H1 (cell line): ENCODE results near the gene MRFAP1L1. TPM values are rescaled to one million over a fixed set of nuclear protein-coding genes. Genes with fewer than 3 reads are reported as not detected.

ENCODE experiments used
- CTCF ChIA-PET: fragments of 300-600 bp; sonication (Branson Sonifier 250); formaldehyde crosslinking; loops from one replicate; lab custom pipeline; 2021; ENCODE audit not compliant: partially characterized antibody; lab: Charles Lee
- POLR2A ChIA-PET: fragments of 300-600 bp; sonication (Branson Sonifier 250); formaldehyde crosslinking; loops from one replicate; lab custom pipeline; 2021; ENCODE audit warnings: inconsistent platforms; ENCODE audit not compliant: partially characterized antibody; lab: Charles Lee
- DNase-seq, 2 experiments: peaks; one replicate each; pipeline versions ENCODE4 v3.0.0 to v3.0.0-alpha.2; 2010 to 2022; ENCODE audit warnings: low spot score in 2 of 2, low read depth in 1 of 2, mixed read lengths in 1 of 2
- FAIRE-seq: peaks from 2 replicates; lab custom pipeline; 2011; peaks lifted over from hg19 to GRCh38; lab: Jason Lieb, UNC
- H2AFZ ChIP-seq: 2 replicates; pipeline ENCODE4 v1.8.1; 2012; ENCODE audit warnings: low read length, inconsistent platforms
- H2AK5ac ChIP-seq: 2 replicates; pipeline ENCODE4 v1.6.1; 2013; ENCODE audit warnings: low read depth, low read length
- H2BK120ac ChIP-seq: replicated peaks from 2 replicates; pipeline ENCODE3; 2013; ENCODE audit warnings: low read depth, low read length, inconsistent platforms
- H2BK12ac ChIP-seq: 2 replicates; pipeline ENCODE4 v1.6.1; 2013; ENCODE audit warnings: low read depth, low read length
- H2BK15ac ChIP-seq: 2 replicates; pipeline ENCODE4 v1.6.1; 2013; ENCODE audit warnings: low read length
- H2BK20ac ChIP-seq: 2 replicates; pipeline ENCODE4 v1.6.1; 2013; ENCODE audit warnings: low read length
- H2BK5ac ChIP-seq: 2 replicates; pipeline ENCODE4 v1.6.1; 2013; ENCODE audit warnings: low read depth, low read length
- H3K14ac ChIP-seq: 2 replicates; pipeline ENCODE4 v1.6.1; 2013; ENCODE audit warnings: inconsistent platforms; ENCODE audit not compliant: insufficient read length
- H3K18ac ChIP-seq: 2 replicates; pipeline ENCODE4 v1.6.1; 2013; ENCODE audit warnings: low read length; ENCODE audit errors: extremely low read depth
- H3K23ac ChIP-seq: 2 replicates; pipeline ENCODE4 v1.6.1; 2013; ENCODE audit warnings: inconsistent platforms; ENCODE audit not compliant: insufficient read length
- H3K23me2 ChIP-seq: 2 replicates; pipeline ENCODE4 v1.6.1; 2013; ENCODE audit warnings: low read depth, low read length
- H3K27ac ChIP-seq: 2 replicates; pipeline ENCODE4 v1.6.1; 2011; ENCODE audit warnings: low read depth, low read length, inconsistent platforms
- H3K27me3 ChIP-seq, 4 experiments: replicated peaks in 1 of 4; 1 replicate in 1 of 4; 2 replicates in 3 of 4; pipeline versions ENCODE4 v1.6.1 to v1.8.1; 2011 to 2013; ENCODE audit warnings: low read length in 3 of 4, mild to moderate bottlenecking in 3 of 4, inconsistent platforms in 2 of 4, mixed read lengths in 2 of 4, moderate library complexity in 1 of 4; ENCODE audit not compliant: control insufficient read depth in 3 of 4, insufficient read depth in 3 of 4; ENCODE audit errors: extremely low read depth in 1 of 4
- H3K36me3 ChIP-seq, 4 experiments: 2 replicates each; pipeline versions ENCODE4 v1.6.1 to v1.8.1; 2011 to 2013; ENCODE audit warnings: mild to moderate bottlenecking in 4 of 4, low read length in 3 of 4, moderate library complexity in 2 of 4, control low read depth in 1 of 4, inconsistent platforms in 1 of 4; ENCODE audit not compliant: insufficient read depth in 4 of 4, control insufficient read depth in 2 of 4
- H3K4ac ChIP-seq: replicated peaks from 2 replicates; pipeline ENCODE3; 2013; ENCODE audit warnings: low read length, low read depth, mixed read lengths, inconsistent platforms; ENCODE audit not compliant: insufficient read length
- H3K4me1 ChIP-seq, 4 experiments: replicated peaks in 1 of 4; 1 replicate in 1 of 4; 2 replicates in 3 of 4; pipeline versions ENCODE4 v1.6.1 to v1.8.1; 2011 to 2013; ENCODE audit warnings: low read length in 3 of 4, inconsistent platforms in 2 of 4, mixed read lengths in 1 of 4; ENCODE audit not compliant: insufficient read depth in 4 of 4, control insufficient read depth in 3 of 4
- H3K4me2 ChIP-seq, 2 experiments: 2 replicates each; pipeline versions ENCODE4 v1.6.1 to v1.8.1; 2011 to 2013; ENCODE audit warnings: low read depth in 2 of 2, low read length in 2 of 2, control low read depth in 1 of 2, inconsistent platforms in 1 of 2, mild to moderate bottlenecking in 1 of 2; ENCODE audit not compliant: insufficient read depth in 1 of 2
- H3K4me3 ChIP-seq, 4 experiments: fragments of 200-600, 300-600 bp in 1 of 4; sonication (generic), shearing (Covaris generic), sonication (Bioruptor Twin) in 1 of 4; 2 replicates each; pipeline versions ENCODE4 v1.5.1 to v1.8.1; 2011 to 2016; ENCODE audit warnings: low read length in 4 of 4, low read depth in 3 of 4, control low read depth in 2 of 4, inconsistent platforms in 2 of 4, mild to moderate bottlenecking in 2 of 4, mixed read lengths in 1 of 4, moderate library complexity in 1 of 4; ENCODE audit not compliant: insufficient read depth in 2 of 4; ENCODE audit errors: extremely low read depth in 1 of 4
- H3K56ac ChIP-seq: replicated peaks from 2 replicates; pipeline ENCODE3; 2013; ENCODE audit warnings: low read depth, mild to moderate bottlenecking, mixed read lengths, low read length, inconsistent platforms; ENCODE audit not compliant: insufficient read length
- H3K79me1 ChIP-seq: 2 replicates; pipeline ENCODE4 v1.6.1; 2013; ENCODE audit warnings: low read depth, low read length, control low read depth
- H3K79me2 ChIP-seq, 2 experiments: 2 replicates each; pipeline versions ENCODE4 v1.6.1 to v1.8.1; 2012 to 2013; ENCODE audit warnings: low read length in 2 of 2, mild to moderate bottlenecking in 2 of 2, inconsistent platforms in 1 of 2; ENCODE audit not compliant: insufficient read depth in 2 of 2, control insufficient read depth in 1 of 2
- H3K9ac ChIP-seq, 4 experiments: replicated peaks in 1 of 4; 1 replicate in 1 of 4; 2 replicates in 3 of 4; pipeline versions ENCODE4 v1.6.1 to v1.8.1; 2011 to 2013; ENCODE audit warnings: low read depth in 3 of 4, low read length in 3 of 4, control low read depth in 2 of 4, mild to moderate bottlenecking in 2 of 4, moderate library complexity in 2 of 4, inconsistent platforms in 1 of 4; ENCODE audit errors: extremely low read depth in 1 of 4
- H3K9me3 ChIP-seq, 2 experiments: 2 replicates each; pipeline versions ENCODE4 v1.6.1 to v1.8.1; 2012 to 2013; ENCODE audit warnings: mild to moderate bottlenecking in 2 of 2, moderate library complexity in 2 of 2, control low read depth in 1 of 2, inconsistent platforms in 1 of 2, low read depth in 1 of 2, low read length in 1 of 2, mixed read lengths in 1 of 2; ENCODE audit not compliant: insufficient read depth in 2 of 2
- H4K20me1 ChIP-seq, 2 experiments: replicated peaks in 1 of 2; 2 replicates each; pipeline versions ENCODE3 to v1.8.1; 2011 to 2013; ENCODE audit warnings: inconsistent platforms in 2 of 2, low read length in 2 of 2, mild to moderate bottlenecking in 1 of 2; ENCODE audit not compliant: insufficient read depth in 2 of 2, control insufficient read depth in 1 of 2
- H4K5ac ChIP-seq: 2 replicates; pipeline ENCODE4 v1.6.1; 2013; ENCODE audit warnings: low read length, low read depth, mixed read lengths, inconsistent platforms; ENCODE audit not compliant: insufficient read length
- H4K8ac ChIP-seq: 2 replicates; pipeline ENCODE4 v1.8.0; 2013; ENCODE audit warnings: mild to moderate bottlenecking, moderate library complexity, low read length, inconsistent platforms; ENCODE audit not compliant: insufficient read depth; ENCODE audit errors: extremely low read depth
- H4K91ac ChIP-seq: replicated peaks from 2 replicates; pipeline ENCODE3; 2013; ENCODE audit warnings: low read length, mixed read lengths, inconsistent platforms; ENCODE audit not compliant: insufficient read length
- BACH1 ChIP-seq: IDR thresholded peaks from 2 replicates; pipeline ENCODE4 v1.6.1; 2012; ENCODE audit warnings: low read length, improper control_type of control experiment
- MAFK ChIP-seq: IDR thresholded peaks from 2 replicates; pipeline ENCODE4 v1.6.1; 2012; ENCODE audit warnings: low read depth, mild to moderate bottlenecking, improper control_type of control experiment, low read length
- POLR2A ChIP-seq, 2 experiments: IDR thresholded peaks; 1 replicate in 1 of 2; 2 replicates in 1 of 2; pipeline ENCODE4 v1.6.1; 2011; ENCODE audit warnings: low read depth in 2 of 2, low read length in 2 of 2, mild to moderate bottlenecking in 2 of 2; ENCODE audit errors: control extremely low read depth in 1 of 2
- RXRA ChIP-seq: IDR thresholded peaks from 2 replicates; pipeline ENCODE4 v1.6.1; 2011; ENCODE audit warnings: low read depth, mild to moderate bottlenecking, low read length, moderate library complexity; ENCODE audit not compliant: insufficient read depth
- SP2 ChIP-seq: IDR thresholded peaks from 2 replicates; pipeline ENCODE4 v1.6.1; 2012; ENCODE audit warnings: mild to moderate bottlenecking, low read length, inconsistent platforms
- YY1 ChIP-seq: IDR thresholded peaks from 2 replicates; pipeline ENCODE4 v1.6.1; 2011; ENCODE audit warnings: low read depth, mild to moderate bottlenecking, low read length
- WGBS, 2 experiments: shearing (Covaris generic) in 1 of 2; methylation state at CpG; one replicate each; pipeline versions ENCODE4 v1.1.6 to v1.1.7; 2013 to 2015; ENCODE audit warnings: low lambda C conversion rate in 2 of 2, mixed read lengths in 2 of 2, inconsistent platforms in 1 of 2, low coverage in 1 of 2, missing lambda C conversion rate in 1 of 2; ENCODE audit not compliant: insufficient replicate concordance in 2 of 2, insufficient coverage in 1 of 2, insufficient read length in 1 of 2; ENCODE audit errors: extremely low coverage in 1 of 2, missing lambda C conversion rate in 1 of 2; 5-methylcytosine and 5-hydroxymethylcytosine counted together
- polyA plus RNA-seq, 7 experiments: library from polyadenylated mRNA; depleted of rRNA in 3 of 7; stranded (reverse) in 5 of 7; unstranded in 2 of 7; fragments of >200 nt in 5 of 7; fragments of 200-250 nt in 2 of 7; gene quantifications; 1 replicate in 5 of 7; 2 replicates in 1 of 7; 4 replicates in 1 of 7; pipeline versions ENCODE4 v1.2.1 to v1.2.3, GENCODE V29; 2011 to 2013; ENCODE audit warnings: missing spikeins in 2 of 7, mixed read lengths in 2 of 7
- total RNA-seq: library from RNA; stranded (reverse); fragmentation: NEBNext Ultra II Directional; extraction: Animal tissue kit (Norgen Biotek cat#: 25700); gene quantifications from 2 replicates; pipeline ENCODE4 v1.2.1, GENCODE V29; 2021

Gene MRFAP1L1
- total and polyA plus RNA-seq, 2 of the 8 experiments (the other 6 are each of a cell fraction or from before 2014, with no cell fraction given): 26.8 to 54.3 TPM

DNA sequence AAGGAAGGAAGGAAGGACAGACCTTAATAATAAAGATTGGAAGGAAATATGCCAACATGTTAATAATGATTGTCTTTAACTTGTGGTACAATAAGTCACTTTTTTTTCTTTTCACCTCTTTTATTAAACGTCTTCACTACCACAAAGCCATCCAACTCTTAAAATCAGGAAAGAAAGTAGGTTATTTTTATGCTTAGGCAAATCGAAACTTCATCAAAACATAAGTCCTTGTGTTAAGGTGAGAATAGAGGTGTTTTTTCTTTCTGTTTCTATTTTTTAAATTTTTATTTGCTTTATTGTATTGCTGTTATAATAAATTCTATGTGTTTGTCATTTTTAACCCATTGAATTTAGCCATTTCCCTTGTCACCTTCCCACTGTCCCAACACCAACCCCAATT is 32.8 kb upstream of the MRFAP1L1 start:
- Histone ChIP-seq H3K4me1 (no peaks in the 10 kb centered on the region), H3K18ac (no peak overlapping the region), H3K79me1 (no peaks in the 10 kb centered on the region), H2AK5ac (no peak overlapping the region), H4K91ac (no peak overlapping the region), H3K79me2 (no peaks in the 10 kb centered on the region), H3K4ac (no peak overlapping the region), H3K9me3 (peaks cover 0 to 3% of the 10 kb centered on the region in 2 experiments; a peak in 1 of 4 replicates), H2BK5ac (no peak overlapping the region), H3K23me2 (no peaks in the 10 kb centered on the region), H2BK12ac (no peak overlapping the region), H2BK20ac (no peak overlapping the region), H3K4me2 (no peak overlapping the region), H2BK15ac (no peak overlapping the region), H4K8ac (no peak overlapping the region), H4K20me1 (no peaks in the 10 kb centered on the region), H3K27ac (no peak overlapping the region), H3K14ac (no peak overlapping the region), H3K9ac (no peak overlapping the region), H2AFZ (no peak overlapping the region), H3K56ac (no peak overlapping the region), H3K23ac (no peak overlapping the region), H3K27me3 (no peaks in the 10 kb centered on the region), H3K4me3 (no peak overlapping the region), H4K5ac (no peak overlapping the region), H3K36me3 (no peaks in the 10 kb centered on the region)
- 79% methylated on average over 2 of the region's 2 CpGs; no CpG with 5 or more reads in 1 of the 2 experiments for WGBS, 2 experiments
- no peak for DNase-seq
- ChIA-PET CTCF (interaction anchor here (1.0 to 1.9 kb wide), 3 partner anchors 8 to 131 kb away, joined by 4 to 7 read pairs (median 4); no protein-coding TSS in a partner anchor), POLR2A (no interaction called here)
- no peak for FAIRE-seq
- no peak for TF ChIP-seq MAFK
- no peak for TF ChIP-seq BACH1
- TF ChIP-seq YY1: no peak
- TF ChIP-seq POLR2A (IDR thresholded peaks at IDR 0.05; ENCODE audit: control extremely low read depth in 1 of 2, low read depth in 2 of 2, low read length in 2 of 2): no peak
- no peak for TF ChIP-seq SP2
- no peak for TF ChIP-seq RXRA
- TF ChIP-seq, all 59 proteins: peak for 0
- no peak overlapping the region for H2BK120ac ChIP-seq
